OCI-LY1 (cell line): Measurements from ENCODE around the gene USP22.

Experiments used
- H2AFZ ChIP-seq: fragments of 200-600 bp; sonication (generic), shearing (Covaris generic); 2 replicates; pipeline ENCODE4 v1.6.0; 2014; ENCODE audit warnings: antibody characterized with exemption, mild to moderate bottlenecking, low read length
- H3F3A ChIP-seq: fragments of 200-600 bp; sonication (generic), shearing (Covaris generic); 2 replicates; pipeline ENCODE4 v1.6.0; 2014; ENCODE audit warnings: mild to moderate bottlenecking, antibody characterized with exemption, low read length, moderate library complexity; ENCODE audit not compliant: insufficient read depth
- H3K27ac ChIP-seq: fragments of 200-600 bp; sonication (generic); 2 replicates; pipeline ENCODE4 v1.5.1; 2014; ENCODE audit warnings: low read length, mixed run types, mild to moderate bottlenecking, low read depth; ENCODE audit not compliant: poor library complexity, severe bottlenecking
- H3K27me3 ChIP-seq: fragments of 200-600 bp; sonication (generic); 2 replicates; pipeline ENCODE4 v1.6.0; 2014; ENCODE audit warnings: antibody characterized with exemption, mild to moderate bottlenecking, low read length, moderate library complexity; ENCODE audit not compliant: insufficient read depth
- H3K36me3 ChIP-seq: fragments of 200-600 bp; sonication (generic); 2 replicates; pipeline ENCODE4 v1.6.1; 2014; ENCODE audit warnings: mild to moderate bottlenecking, antibody characterized with exemption, low read length, moderate library complexity, mixed read lengths; ENCODE audit not compliant: insufficient read depth
- H3K4me1 ChIP-seq: fragments of 200-600 bp; sonication (generic); 2 replicates; pipeline ENCODE4 v1.5.1; 2014; ENCODE audit warnings: mild to moderate bottlenecking, low read length, moderate library complexity; ENCODE audit not compliant: insufficient read depth, severe bottlenecking
- H3K4me2 ChIP-seq: fragments of 200-600 bp; sonication (generic), shearing (Covaris generic); 2 replicates; pipeline ENCODE4 v1.6.1; 2014; ENCODE audit warnings: low read length
- H3K4me3 ChIP-seq: fragments of 200-600 bp; sonication (generic); 2 replicates; pipeline ENCODE4 v1.5.1; 2014; ENCODE audit warnings: low read length, low read depth, mild to moderate bottlenecking, mixed read lengths; ENCODE audit not compliant: poor library complexity, severe bottlenecking
- H3K79me2 ChIP-seq: fragments of 200-600 bp; shearing (Covaris generic); 2 replicates; pipeline ENCODE4 v1.6.1; 2016; ENCODE audit warnings: mixed run types, low read length, mixed read lengths; ENCODE audit not compliant: insufficient read depth
- H3K9ac ChIP-seq: fragments of 200-600 bp; sonication (generic), shearing (Covaris generic); 2 replicates; pipeline ENCODE4 v1.6.1; 2014; ENCODE audit warnings: mild to moderate bottlenecking, low read length, mixed read lengths
- H3K9me2 ChIP-seq: fragments of 200-600 bp; sonication (generic), shearing (Covaris generic); 2 replicates; pipeline ENCODE4 v1.6.1; 2014; ENCODE audit warnings: low read depth, mild to moderate bottlenecking, low read length, mixed read lengths
- H3K9me3 ChIP-seq: fragments of 200-600 bp; shearing (Covaris generic); 2 replicates; pipeline ENCODE4 v1.6.1; 2014; ENCODE audit warnings: low read length, mixed read lengths
- H4K20me1 ChIP-seq: fragments of 200-600 bp; sonication (generic), shearing (Covaris generic); 2 replicates; pipeline ENCODE4 v1.6.0; 2016; ENCODE audit warnings: mild to moderate bottlenecking, low read length; ENCODE audit not compliant: insufficient read depth
- EZH2 ChIP-seq: fragments of 200-600 bp; sonication (generic), shearing (Covaris generic); IDR thresholded peaks from 2 replicates; pipeline ENCODE4 v1.8.0; 2017; ENCODE audit warnings: borderline replicate concordance, mixed run types, mild to moderate bottlenecking, antibody characterized with exemption, low read length, moderate library complexity, mixed read lengths
- TF ChIP-seq, protein P1 (sequence below): fragments of 200-600 bp; sonication (generic), shearing (Covaris generic); IDR thresholded peaks from 2 replicates; pipeline ENCODE4 v1.5.1; 2017; ENCODE audit warnings: mild to moderate bottlenecking, antibody characterized with exemption, low read length, moderate library complexity, mixed read lengths

Gene USP22

DNA sequence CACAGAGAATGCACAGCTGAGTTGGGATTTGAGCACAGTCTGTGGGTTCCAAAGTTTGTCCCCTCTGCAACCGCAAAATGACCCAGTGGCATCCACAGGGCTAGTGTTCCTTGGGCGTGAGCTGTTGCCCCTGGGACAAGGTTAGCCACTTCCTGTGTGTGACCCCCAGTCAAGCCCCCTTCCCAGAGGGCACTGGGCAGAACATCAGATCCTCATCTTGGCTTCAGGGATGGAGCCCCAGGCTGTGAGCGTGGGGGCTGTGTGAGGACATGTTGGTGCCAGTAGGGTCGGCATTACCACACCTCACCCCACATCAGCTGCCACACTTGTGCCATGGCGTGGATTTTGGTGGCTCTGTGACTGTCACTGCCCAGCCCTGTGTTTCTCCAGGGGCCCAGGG lies 55.3 kb downstream of the USP22 start:
- H3K4me2 ChIP-seq: no peak overlapping the region
- H3K4me1 ChIP-seq: no peaks in the 10 kb centered on the region
- no peaks in the 10 kb centered on the region for H3K36me3 ChIP-seq
- H3K9me2 ChIP-seq: no peaks in the 10 kb centered on the region
- TF ChIP-seq EZH2: no peak
- TF ChIP-seq, protein P1, sequence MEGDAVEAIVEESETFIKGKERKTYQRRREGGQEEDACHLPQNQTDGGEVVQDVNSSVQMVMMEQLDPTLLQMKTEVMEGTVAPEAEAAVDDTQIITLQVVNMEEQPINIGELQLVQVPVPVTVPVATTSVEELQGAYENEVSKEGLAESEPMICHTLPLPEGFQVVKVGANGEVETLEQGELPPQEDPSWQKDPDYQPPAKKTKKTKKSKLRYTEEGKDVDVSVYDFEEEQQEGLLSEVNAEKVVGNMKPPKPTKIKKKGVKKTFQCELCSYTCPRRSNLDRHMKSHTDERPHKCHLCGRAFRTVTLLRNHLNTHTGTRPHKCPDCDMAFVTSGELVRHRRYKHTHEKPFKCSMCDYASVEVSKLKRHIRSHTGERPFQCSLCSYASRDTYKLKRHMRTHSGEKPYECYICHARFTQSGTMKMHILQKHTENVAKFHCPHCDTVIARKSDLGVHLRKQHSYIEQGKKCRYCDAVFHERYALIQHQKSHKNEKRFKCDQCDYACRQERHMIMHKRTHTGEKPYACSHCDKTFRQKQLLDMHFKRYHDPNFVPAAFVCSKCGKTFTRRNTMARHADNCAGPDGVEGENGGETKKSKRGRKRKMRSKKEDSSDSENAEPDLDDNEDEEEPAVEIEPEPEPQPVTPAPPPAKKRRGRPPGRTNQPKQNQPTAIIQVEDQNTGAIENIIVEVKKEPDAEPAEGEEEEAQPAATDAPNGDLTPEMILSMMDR: no peak
- no peaks in the 10 kb centered on the region for H3F3A ChIP-seq
- no peak overlapping the region for H3K4me3 ChIP-seq
- H4K20me1 ChIP-seq: no peaks in the 10 kb centered on the region
- no peak overlapping the region for H3K27ac ChIP-seq
- H2AFZ ChIP-seq: no peak overlapping the region
- H3K79me2 ChIP-seq: no peaks in the 10 kb centered on the region
- no peak overlapping the region for H3K9ac ChIP-seq
- no peaks in the 10 kb centered on the region for H3K27me3 ChIP-seq
- no peaks in the 10 kb centered on the region for H3K9me3 ChIP-seq

DNA sequence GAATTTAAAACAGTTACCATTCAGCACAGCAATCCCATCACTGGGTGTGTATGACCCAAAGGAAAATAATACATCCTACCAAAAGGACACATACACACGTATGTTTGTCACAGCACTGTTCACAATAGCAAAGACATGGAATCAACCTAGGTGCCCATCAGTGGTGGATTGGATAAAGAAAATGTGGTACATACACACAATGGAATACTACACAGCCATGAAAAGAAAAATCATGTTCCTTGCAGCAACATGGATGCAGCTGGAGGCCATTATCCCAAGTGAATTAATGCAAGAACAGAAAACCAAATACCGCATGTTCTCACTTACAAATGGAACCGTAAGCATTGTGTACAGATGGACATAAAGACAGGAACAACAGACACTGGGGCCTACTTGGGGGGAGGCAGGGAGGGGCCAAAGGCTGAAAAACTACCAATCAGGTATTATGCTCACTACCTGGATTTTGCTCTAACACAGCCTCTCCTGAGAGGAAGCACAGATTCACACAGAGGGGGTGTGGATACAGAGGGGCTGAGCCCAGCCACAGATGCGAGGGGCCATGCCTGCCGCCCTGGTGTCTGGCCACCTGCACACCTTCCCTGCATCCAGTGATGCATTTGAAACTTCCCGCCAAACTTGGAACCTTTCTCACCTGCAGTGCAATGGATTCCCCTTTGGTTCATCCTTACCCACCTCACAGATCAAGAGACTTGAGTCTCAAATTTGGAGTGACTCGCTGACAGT lies 55.9 kb downstream of the USP22 start:
- Histone ChIP-seq H3K36me3 (no peaks in the 10 kb centered on the region), H3K9me3 (no peaks in the 10 kb centered on the region), H3K4me1 (no peaks in the 10 kb centered on the region), H3K27ac (no peak overlapping the region), H3K4me3 (no peak overlapping the region), H3K27me3 (no peaks in the 10 kb centered on the region; the same call in 1 of the 2 replicates), H3K4me2 (no peak overlapping the region), H3K79me2 (no peaks in the 10 kb centered on the region), H3K9ac (no peak overlapping the region), H2AFZ (no peak overlapping the region), H4K20me1 (no peaks in the 10 kb centered on the region), H3F3A (no peaks in the 10 kb centered on the region), H3K9me2 (no peaks in the 10 kb centered on the region)
- TF ChIP-seq, protein P1: no peak
- TF ChIP-seq EZH2: no peak

DNA sequence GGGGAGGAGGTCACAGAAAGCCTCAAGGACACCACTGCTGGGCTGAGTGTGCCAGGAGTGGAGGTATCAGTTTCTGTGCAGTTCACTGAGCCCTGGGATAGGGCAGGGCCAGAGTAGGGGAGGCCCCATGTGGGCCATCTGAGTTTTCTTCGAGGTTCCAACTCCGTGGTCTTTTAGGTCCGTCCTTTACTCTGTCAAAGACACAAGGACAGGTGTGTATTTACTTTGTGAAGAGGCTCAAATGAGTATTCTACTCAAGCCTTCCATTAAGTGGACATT lies 59.5 kb downstream of the USP22 start:
- TF ChIP-seq, protein P1: no peak
- no peak for TF ChIP-seq EZH2
- Histone ChIP-seq H2AFZ (no peak overlapping the region), H3K4me1 (no peaks in the 10 kb centered on the region)

More for the DNA sequence above, 59.5 kb downstream of the USP22 start:
- no peaks in the 10 kb centered on the region for H3F3A ChIP-seq
- H3K9me3 ChIP-seq: no peaks in the 10 kb centered on the region
- H3K4me2 ChIP-seq: no peak overlapping the region
- no peaks in the 10 kb centered on the region for H3K36me3 ChIP-seq
- H3K27me3 ChIP-seq: no peaks in the 10 kb centered on the region; the same call in 1 of the 2 replicates
- H4K20me1 ChIP-seq: no peaks in the 10 kb centered on the region
- no peak overlapping the region for H3K27ac ChIP-seq
- H3K79me2 ChIP-seq: no peaks in the 10 kb centered on the region
- no peaks in the 10 kb centered on the region for H3K9me2 ChIP-seq
- H3K9ac ChIP-seq: no peak overlapping the region
- no peak overlapping the region for H3K4me3 ChIP-seq
